ENCODE data around the gene XRCC2.

XRCC2 gene

DNA sequence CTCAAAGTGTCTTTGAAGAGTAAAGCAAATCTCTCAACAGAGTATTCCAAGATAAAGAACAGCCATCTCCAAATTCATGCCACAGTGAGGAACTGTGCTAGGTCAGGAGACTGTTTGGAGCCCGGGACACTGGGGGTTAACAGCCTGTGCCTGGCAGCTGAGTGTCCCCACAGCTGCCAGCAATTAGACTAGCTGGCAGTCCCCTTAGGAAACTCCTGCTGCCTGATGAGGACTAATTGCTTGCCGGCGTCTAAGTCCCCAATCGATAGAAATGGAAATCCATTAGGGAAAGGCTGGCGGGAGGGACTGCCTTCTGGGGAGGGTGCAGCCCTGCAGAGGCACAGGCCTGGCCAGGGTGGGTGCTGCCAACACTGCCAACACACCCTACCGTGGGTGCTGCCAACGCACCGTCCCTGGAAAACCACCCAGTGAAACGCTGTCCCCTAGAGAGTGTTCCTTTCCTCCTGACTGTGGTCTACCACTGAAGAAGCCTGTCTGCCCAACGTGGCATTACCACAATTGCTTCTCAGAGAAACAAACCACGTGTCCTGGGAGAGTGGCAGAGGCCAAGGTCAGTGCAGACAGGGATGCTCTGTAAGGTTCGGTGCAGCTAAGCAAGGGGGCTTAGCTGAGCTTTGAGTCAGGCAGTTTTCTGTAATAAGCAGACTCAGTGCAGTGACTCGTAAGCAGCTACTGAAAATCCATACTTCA lies 60.8 kb downstream of the XRCC2 start:
- no peak for DNase-seq (ENCODE audit: low read depth in 2 of 2)

DNA sequence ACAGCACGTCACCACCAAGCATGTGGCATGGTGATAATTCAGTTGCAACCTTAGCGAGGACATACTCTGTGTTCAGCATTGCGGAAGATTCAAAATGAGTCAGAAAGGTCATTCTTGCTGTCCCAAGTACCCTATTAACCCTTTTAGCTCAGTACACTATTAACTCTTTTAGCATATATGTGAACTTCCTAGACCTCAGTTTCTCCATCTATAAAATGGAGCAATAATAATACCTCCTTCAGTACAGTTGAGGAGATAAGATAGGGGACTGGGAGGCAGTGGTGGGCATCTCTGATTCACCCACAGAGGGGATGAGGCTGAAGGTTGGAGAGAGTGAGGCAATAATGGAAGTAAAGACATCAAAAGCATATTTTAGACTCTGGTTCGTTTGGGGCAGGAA lies 67.3 kb downstream of the XRCC2 start:
- DNase-seq (ENCODE audit: low read depth in 2 of 2) = no peak

DNA sequence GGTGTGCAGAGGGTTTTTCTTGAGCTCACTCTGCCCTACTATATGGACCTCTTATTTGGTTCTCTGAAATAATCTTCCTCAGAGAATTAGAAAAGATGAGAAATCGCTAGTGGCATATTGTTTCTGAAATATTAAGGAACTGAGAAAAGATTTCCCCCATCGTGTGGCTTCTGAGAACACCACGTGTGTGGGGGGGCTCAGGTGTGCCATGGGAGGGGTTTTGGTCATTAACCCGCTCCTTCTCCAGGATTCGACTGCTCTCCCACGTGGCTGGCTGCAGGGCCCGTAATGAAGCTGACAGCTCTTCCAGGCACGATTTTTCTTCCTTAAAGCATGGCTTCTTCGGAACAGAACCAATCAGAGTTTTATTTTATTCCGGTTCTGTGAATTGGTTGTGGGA lies 67.7 kb downstream of the XRCC2 start:
- no peak for DNase-seq (ENCODE audit: low read depth in 2 of 2)

DNA sequence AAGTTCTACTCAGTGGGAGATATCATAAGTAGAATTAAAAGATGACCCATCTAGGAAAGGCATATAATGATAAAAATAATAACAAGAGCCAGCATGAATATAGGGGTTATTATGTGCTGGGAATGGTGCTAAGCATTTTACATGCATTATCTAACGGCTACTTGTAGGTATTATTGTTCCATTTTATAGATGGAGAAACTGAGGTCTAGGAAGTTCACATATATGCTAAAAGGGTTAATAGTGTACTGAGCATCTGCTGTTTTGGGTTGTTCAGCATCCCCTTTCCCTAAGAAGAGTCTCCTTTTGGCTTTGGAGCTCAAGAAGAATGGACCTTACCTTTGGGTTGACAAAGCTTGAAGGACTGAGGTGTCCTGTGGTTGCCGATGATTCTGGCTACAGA lies 68.9 kb downstream of the XRCC2 start:
- DNase-seq (ENCODE audit: low read depth in 2 of 2) = no peak

DNA sequence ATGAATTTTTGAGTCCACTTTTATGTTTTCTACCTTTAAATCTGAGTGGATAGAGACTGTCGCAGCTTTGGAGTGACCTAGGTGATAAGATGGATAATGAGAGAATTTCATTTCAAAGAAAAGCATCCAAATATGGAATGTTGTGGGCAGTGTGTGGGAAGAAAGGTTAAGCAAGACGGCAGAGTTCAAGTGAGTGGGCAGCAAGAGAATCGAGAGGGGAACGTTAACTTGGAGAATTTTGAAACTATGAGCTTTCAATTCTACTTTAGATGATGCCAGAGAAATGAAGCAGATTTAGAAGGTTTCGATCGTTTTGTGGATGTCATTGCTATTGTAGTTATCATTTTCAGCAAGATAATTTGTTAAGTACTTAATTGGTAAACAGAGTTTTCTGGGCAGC lies 73.0 kb downstream of the XRCC2 start:
- no peak for DNase-seq (ENCODE audit: low read depth in 2 of 2)

DNA sequence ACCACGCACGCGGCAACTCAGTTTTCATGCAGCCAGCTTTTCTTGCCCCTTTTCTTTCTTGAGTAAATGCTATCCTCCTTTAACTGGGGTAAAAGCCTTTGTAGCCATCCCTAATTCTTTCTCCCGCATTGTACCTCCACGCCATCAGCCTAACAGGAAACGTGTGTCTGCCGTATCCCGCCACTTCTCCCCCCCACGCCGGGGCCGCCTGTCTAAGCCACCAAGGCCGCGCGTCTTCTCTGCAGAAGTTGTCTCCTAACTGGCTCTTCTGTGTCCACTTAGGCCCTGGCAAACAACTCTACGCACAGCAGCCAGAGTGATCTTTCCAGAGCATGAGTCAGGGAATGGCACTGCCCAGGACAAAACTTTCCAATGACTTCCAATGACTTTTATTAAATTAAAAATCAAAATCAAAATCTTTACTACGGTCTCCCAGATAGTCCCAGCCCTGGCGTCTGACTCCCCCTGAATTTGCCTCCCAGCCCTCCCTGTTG lies 74.6 kb downstream of the XRCC2 start:
- no peak for DNase-seq (ENCODE audit: low read depth in 2 of 2)

DNA sequence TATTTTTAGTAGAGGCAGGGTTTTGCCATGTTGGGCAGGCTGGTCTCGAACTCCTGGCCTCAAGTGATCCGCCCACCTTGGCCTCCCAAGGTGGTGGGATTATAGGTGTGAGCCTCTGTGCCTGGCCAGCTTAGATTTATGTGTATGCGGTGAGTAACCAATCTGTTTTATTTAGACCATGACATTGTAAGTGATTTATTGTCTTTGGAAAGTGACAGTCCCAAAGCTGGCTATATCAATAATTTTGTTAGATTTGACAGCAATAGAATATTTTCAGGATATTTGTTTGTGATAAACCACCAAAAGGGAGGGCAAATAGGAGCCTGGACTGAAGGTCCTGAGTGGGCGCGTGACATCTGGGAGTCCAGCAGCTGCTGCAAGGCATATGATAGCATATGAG lies 75.7 kb downstream of the XRCC2 start:
- DNase-seq (ENCODE audit: low read depth in 2 of 2) = no peak

DNA sequence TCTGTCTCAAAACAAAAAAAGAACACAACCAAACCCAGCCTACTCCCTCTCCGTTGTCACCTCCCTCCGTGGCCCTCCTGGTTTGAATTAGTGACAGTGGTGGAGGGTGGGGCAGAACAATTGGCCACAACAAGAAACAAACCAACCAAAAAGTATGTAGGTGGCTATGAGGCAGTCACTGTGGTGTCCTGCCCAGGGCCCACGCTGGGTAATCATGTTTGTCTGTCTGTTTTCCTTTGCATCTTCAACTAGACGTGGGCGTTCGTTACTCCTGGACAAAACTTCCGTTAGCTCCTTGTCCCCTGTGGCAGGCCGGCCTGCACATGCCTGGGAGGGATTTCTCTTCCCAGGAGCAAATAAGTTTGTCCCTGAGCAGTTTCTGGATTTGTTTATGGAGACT lies 78.4 kb downstream of the XRCC2 start:
- no peak for DNase-seq (ENCODE audit: low read depth in 2 of 2)

DNA sequence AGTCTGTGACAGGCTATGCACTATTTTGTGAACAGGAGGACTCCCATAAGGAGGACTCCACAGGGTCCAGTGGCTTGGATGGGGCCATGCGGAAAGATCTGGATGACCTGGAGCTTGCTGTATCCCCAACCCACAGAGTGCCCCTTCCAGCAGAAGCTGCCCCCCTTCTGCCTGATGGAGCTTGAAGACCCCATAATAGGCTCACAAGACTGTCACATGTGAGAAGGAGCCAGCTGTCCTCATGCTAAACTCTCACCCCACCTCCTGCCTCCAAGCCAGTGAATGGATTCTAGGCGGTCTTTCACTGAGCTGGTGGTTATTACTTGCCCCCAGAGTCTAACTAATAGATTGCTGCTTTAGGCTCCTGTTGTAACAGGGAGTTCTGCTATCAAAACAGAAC lies 79.1 kb downstream of the XRCC2 start:
- no peak for DNase-seq (ENCODE audit: low read depth in 2 of 2)
